ENCODE data around the gene CLEC16A.

CLEC16A gene

DNA sequence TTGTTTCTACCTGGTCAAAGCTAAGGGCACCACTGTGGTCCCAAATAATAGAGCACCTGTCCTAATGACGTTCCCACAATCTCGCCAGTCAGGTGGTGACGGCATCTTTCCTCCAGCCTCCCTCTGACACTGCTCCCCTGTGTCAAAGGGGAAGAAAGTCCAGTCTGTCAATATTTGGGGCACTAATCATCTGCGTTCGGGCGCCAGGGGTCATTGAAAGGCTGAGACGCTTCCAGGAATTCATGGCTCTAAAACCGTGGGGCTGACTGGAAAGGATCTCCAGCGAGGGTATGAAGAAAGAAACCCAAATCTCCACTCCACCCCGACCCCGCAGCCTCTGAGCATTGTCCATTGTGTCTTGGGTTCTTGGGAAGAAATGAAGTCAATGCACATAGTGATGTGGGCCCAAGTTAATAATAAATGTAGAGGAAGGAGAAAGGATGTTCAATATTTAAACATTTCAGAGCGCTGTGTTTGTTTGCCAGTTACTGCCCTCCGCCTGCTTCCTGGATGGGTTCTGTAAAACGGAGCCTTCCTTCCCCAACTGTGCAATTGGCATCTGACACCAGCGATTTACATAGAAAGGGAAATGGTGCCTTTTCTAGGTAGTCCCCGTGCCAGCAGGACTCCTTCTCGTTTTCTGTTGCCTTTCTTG lies 208.4 kb downstream of the CLEC16A start:
- DNase-seq (ENCODE audit: insufficient read length, low spot score) = no peak
- TF ChIP-seq POLR2A (IDR thresholded peaks at IDR 0.05; ENCODE audit: low read depth, low read length) (no peak), TAF1 (IDR thresholded peaks at IDR 0.05; ENCODE audit: low read depth, low read length) (no peak), POLR2AphosphoS5 (IDR thresholded peaks at IDR 0.05; ENCODE audit: low read depth, low read length) (no peak), POU2F2 (IDR thresholded peaks at IDR 0.05; ENCODE audit: low read depth, low read length) (no peak), PAX5 (IDR thresholded peaks at IDR 0.05; ENCODE audit: insufficient read depth, low read length, severe bottlenecking) (no peak), SPI1 (IDR thresholded peaks at IDR 0.05; ENCODE audit: low read depth, low read length) (no peak)

DNA sequence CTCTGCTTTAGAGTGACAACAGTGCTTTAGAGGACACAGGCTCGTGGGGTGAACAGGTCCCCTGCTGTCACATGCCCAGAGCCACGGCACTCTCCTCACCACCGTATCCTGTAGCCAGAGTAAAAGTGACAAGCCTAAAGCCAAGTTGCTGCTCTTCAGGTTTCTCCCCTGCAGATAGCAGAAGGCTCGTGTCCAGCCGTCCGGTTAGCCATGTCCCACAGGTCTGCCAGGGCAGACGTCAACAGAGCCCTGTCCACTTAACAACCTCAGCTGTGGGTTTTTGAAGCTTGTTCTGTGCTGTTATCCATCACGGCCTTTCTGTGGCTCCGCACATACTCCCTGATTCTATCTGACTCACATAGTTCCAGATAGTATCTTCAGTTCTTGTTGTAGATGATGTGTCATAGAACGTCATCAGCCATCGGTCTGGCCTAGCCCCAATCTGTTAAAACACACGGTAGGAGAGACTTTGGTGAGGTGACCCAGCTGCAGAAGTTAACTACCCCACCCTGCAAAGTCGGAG lies 211.0 kb downstream of the CLEC16A start:
- DNase-seq (ENCODE audit: insufficient read length, low spot score) (no peak), FAIRE-seq (no peak)
- TF ChIP-seq POU2F2 (IDR thresholded peaks at IDR 0.05; ENCODE audit: low read depth, low read length) (no peak), POLR2A (IDR thresholded peaks at IDR 0.05; ENCODE audit: low read depth, low read length) (no peak), SPI1 (IDR thresholded peaks at IDR 0.05; ENCODE audit: low read depth, low read length) (no peak), PAX5 (IDR thresholded peaks at IDR 0.05; ENCODE audit: insufficient read depth, low read length, severe bottlenecking) (no peak), TAF1 (IDR thresholded peaks at IDR 0.05; ENCODE audit: low read depth, low read length) (no peak), POLR2AphosphoS5 (IDR thresholded peaks at IDR 0.05; ENCODE audit: low read depth, low read length) (no peak)

More for the DNA sequence above, 208.4 kb downstream of the CLEC16A start:
- FAIRE-seq = no peak

- FAIRE-seq = no peak
- no peak for TF ChIP-seq POLR2A (IDR thresholded peaks at IDR 0.05; ENCODE audit: low read depth, low read length)
- no peak for DNase-seq (ENCODE audit: insufficient read length, low spot score)
Observed at GRCh38 chr16:11156401-11156800, 212.0 kb downstream of the CLEC16A start.

- DNase-seq (ENCODE audit: insufficient read length, low spot score) = no peak
- TF ChIP-seq PAX5 (IDR thresholded peaks at IDR 0.05; ENCODE audit: insufficient read depth, low read length, severe bottlenecking) = no peak
- TF ChIP-seq POU2F2 (IDR thresholded peaks at IDR 0.05; ENCODE audit: low read depth, low read length) = no peak
- no peak for TF ChIP-seq TAF1 (IDR thresholded peaks at IDR 0.05; ENCODE audit: low read depth, low read length)
- TF ChIP-seq SPI1 (IDR thresholded peaks at IDR 0.05; ENCODE audit: low read depth, low read length) = peak; percentile 23; the same call in 1 of the 2 replicates
- TF ChIP-seq POLR2A (IDR thresholded peaks at IDR 0.05; ENCODE audit: low read depth, low read length) = no peak
- no peak for TF ChIP-seq POLR2AphosphoS5 (IDR thresholded peaks at IDR 0.05; ENCODE audit: low read depth, low read length)
- FAIRE-seq = no peak
Observed at GRCh38 chr16:11157143-11157542, 212.8 kb downstream of the CLEC16A start.

DNA sequence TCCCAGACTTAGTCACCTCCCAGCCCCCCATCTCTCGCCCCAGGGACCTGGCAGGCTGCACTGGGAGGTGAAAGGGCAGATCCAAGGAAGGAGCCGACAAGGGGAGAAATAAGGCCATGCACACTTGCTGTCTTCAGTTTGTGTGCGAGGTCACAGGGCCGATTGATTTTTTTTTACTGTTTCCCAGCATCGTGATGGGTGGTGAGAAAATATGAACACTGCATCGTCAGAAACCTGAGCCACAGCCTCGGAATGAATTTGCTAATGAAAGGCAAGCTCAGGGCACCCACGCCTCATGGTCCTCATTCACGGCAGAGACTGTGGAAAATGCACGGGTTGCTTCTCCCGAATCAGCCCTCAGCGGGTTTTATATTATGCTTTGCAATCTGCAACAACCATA lies 213.7 kb downstream of the CLEC16A start:
- DNase-seq (ENCODE audit: insufficient read length, low spot score) (no peak), FAIRE-seq (no peak)
- TF ChIP-seq TAF1 (IDR thresholded peaks at IDR 0.05; ENCODE audit: low read depth, low read length) = no peak
- no peak for TF ChIP-seq POLR2AphosphoS5 (IDR thresholded peaks at IDR 0.05; ENCODE audit: low read depth, low read length)
- no peak for TF ChIP-seq POU2F2 (IDR thresholded peaks at IDR 0.05; ENCODE audit: low read depth, low read length)
- no peak for TF ChIP-seq PAX5 (IDR thresholded peaks at IDR 0.05; ENCODE audit: insufficient read depth, low read length, severe bottlenecking)
- no peak for TF ChIP-seq SPI1 (IDR thresholded peaks at IDR 0.05; ENCODE audit: low read depth, low read length)

DNA sequence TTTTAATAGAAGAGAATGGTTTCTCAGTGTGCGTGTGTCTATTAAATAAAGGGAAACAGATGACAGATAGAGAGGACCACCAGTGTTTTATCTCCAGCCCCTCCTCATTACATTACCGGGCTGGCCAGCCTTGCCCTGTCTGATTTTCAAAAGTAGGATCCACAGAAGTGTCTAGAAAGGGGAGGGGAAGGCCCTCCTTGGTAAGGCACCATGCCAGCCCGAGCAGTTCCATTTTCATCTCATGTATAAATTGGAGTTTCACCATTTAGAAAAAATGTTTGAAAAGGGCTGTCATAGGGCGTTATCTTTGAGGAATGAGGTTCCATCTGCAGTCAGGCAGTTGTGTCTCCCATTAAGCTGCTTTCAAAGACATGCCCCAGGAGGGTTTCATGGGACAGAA lies 214.9 kb downstream of the CLEC16A start:
- TF ChIP-seq POU2F2 (IDR thresholded peaks at IDR 0.05; ENCODE audit: low read depth, low read length) (no peak), PAX5 (IDR thresholded peaks at IDR 0.05; ENCODE audit: insufficient read depth, low read length, severe bottlenecking) (no peak)
- FAIRE-seq (no peak), DNase-seq (ENCODE audit: insufficient read length, low spot score) (no peak)

DNA sequence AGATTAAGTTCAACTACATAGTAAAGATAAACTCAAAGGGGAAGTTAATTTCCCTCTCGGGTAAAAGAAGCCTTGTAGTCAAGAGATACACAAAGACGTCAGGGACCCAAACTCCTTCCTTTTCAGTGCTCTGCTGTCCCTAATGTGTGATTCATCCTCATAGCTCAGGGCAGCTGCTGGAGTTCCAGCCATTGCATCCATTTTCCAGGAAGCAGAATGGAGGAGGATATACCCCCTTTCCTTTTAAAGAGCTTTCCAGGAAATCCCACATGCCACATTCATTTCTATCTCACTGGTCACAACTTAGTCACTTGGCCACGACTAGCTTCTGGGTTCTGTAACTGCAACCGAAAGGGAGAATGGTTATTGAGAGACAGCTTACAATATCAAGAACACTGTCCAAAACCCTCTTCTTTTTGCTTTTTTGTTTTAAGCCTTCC lies 216.3 kb downstream of the CLEC16A start:
- TF ChIP-seq POLR2A (IDR thresholded peaks at IDR 0.05; ENCODE audit: low read depth, low read length) = no peak
- no peak for TF ChIP-seq TAF1 (IDR thresholded peaks at IDR 0.05; ENCODE audit: low read depth, low read length)
- TF ChIP-seq POU2F2 (IDR thresholded peaks at IDR 0.05; ENCODE audit: low read depth, low read length) = no peak
- TF ChIP-seq PAX5 (IDR thresholded peaks at IDR 0.05; ENCODE audit: insufficient read depth, low read length, severe bottlenecking) = no peak
- no peak for TF ChIP-seq SPI1 (IDR thresholded peaks at IDR 0.05; ENCODE audit: low read depth, low read length)
- no peak for TF ChIP-seq POLR2AphosphoS5 (IDR thresholded peaks at IDR 0.05; ENCODE audit: low read depth, low read length)
- no peak for DNase-seq (ENCODE audit: insufficient read length, low spot score)
- no peak for FAIRE-seq

GRCh38 chr16:11161439-11161838 lies 217.1 kb downstream of the CLEC16A start:
- DNase-seq (ENCODE audit: insufficient read length, low spot score) (no peak), FAIRE-seq (no peak)
- no peak for TF ChIP-seq SPI1 (IDR thresholded peaks at IDR 0.05; ENCODE audit: low read depth, low read length)
- no peak for TF ChIP-seq TAF1 (IDR thresholded peaks at IDR 0.05; ENCODE audit: low read depth, low read length)
- no peak for TF ChIP-seq POU2F2 (IDR thresholded peaks at IDR 0.05; ENCODE audit: low read depth, low read length)
- no peak for TF ChIP-seq POLR2AphosphoS5 (IDR thresholded peaks at IDR 0.05; ENCODE audit: low read depth, low read length)
- TF ChIP-seq PAX5 (IDR thresholded peaks at IDR 0.05; ENCODE audit: insufficient read depth, low read length, severe bottlenecking) = no peak
- no peak for TF ChIP-seq POLR2A (IDR thresholded peaks at IDR 0.05; ENCODE audit: low read depth, low read length)

DNA sequence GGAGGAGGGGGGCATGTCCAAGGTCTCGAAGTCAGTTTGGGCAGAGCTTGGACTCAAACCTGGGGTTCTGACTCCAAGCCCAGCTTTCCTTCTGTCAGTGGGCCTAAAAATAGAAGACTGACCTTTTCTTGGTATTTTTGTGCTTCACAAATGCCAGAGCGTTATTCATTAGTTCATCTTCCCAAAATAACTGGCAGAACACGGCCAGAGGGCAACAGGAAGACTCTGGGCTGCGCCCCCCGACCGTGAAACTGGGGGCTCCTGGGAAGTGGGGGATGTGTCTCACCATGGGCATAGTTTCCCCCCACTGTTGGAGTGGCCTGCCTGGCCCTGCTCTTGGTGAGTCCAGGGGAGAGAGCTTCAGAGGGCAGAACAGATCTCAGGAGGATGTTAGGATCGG lies 217.6 kb downstream of the CLEC16A start:
- no peak for TF ChIP-seq POLR2AphosphoS5 (IDR thresholded peaks at IDR 0.05; ENCODE audit: low read depth, low read length)
- no peak for TF ChIP-seq TAF1 (IDR thresholded peaks at IDR 0.05; ENCODE audit: low read depth, low read length)
- no peak for TF ChIP-seq POLR2A (IDR thresholded peaks at IDR 0.05; ENCODE audit: low read depth, low read length)
- no peak for TF ChIP-seq PAX5 (IDR thresholded peaks at IDR 0.05; ENCODE audit: insufficient read depth, low read length, severe bottlenecking)
- no peak for TF ChIP-seq POU2F2 (IDR thresholded peaks at IDR 0.05; ENCODE audit: low read depth, low read length)
- no peak for TF ChIP-seq SPI1 (IDR thresholded peaks at IDR 0.05; ENCODE audit: low read depth, low read length)
- FAIRE-seq = no peak
- DNase-seq (ENCODE audit: insufficient read length, low spot score) = no peak

- TF ChIP-seq POLR2A (IDR thresholded peaks at IDR 0.05; ENCODE audit: low read depth, low read length) (no peak), POU2F2 (IDR thresholded peaks at IDR 0.05; ENCODE audit: low read depth, low read length) (no peak), PAX5 (IDR thresholded peaks at IDR 0.05; ENCODE audit: insufficient read depth, low read length, severe bottlenecking) (no peak), SPI1 (IDR thresholded peaks at IDR 0.05; ENCODE audit: low read depth, low read length) (no peak), POLR2AphosphoS5 (IDR thresholded peaks at IDR 0.05; ENCODE audit: low read depth, low read length) (no peak), TAF1 (IDR thresholded peaks at IDR 0.05; ENCODE audit: low read depth, low read length) (no peak)
- DNase-seq (ENCODE audit: insufficient read length, low spot score) (no peak), FAIRE-seq (no peak)
Observed at GRCh38 chr16:11162586-11163268, 218.4 kb downstream of the CLEC16A start.

All from GM12891 (cell line).